Stimulated activated CD4-positive, alpha-beta T cell treated with anti-CD3 and anti-CD28 coated beads, Interleukin-2, amount 100 ng/mL, for 24 hours (primary cell): ENCODE measurements around the gene AQP5.

Source experiments
- DNase-seq, 2 donors: peaks; one replicate each; pipeline ENCODE4 v3.0.0-alpha.2; 2020

AQP5 gene

GRCh38 chr12:49966511-49967041, 4.9 kb downstream of the AQP5 start:
- DNase-seq, result no peak

- peak; percentile 98 for DNase-seq
These were observed 5.5 kb downstream of the AQP5 start for GRCh38 chr12:49967042-49967776.

GRCh38 chr12:49967777-49968250, 6.1 kb downstream of the AQP5 start:
- DNase-seq, result no peak

- no peak for DNase-seq
These were observed 6.8 kb downstream of the AQP5 start for GRCh38 chr12:49968471-49968870.

- no peak for DNase-seq
These were observed 7.4 kb downstream of the AQP5 start for GRCh38 chr12:49969027-49969426.

- no peak for DNase-seq
These were observed 8.2 kb downstream of the AQP5 start for GRCh38 chr12:49969651-49970429.

- DNase-seq, result no peak
These were observed 9.0 kb downstream of the AQP5 start for GRCh38 chr12:49970658-49971057.

GRCh38 chr12:49971141-49971540, 9.5 kb downstream of the AQP5 start:
- DNase-seq, result no peak

- DNase-seq, result no peak
These were observed 10.5 kb downstream of the AQP5 start for GRCh38 chr12:49972129-49972528.

GRCh38 chr12:49972641-49973360, 11.1 kb downstream of the AQP5 start, which contains the start of gene AQP6:
Gene AQP6 (plus strand): TSS chr12:49972947. CDS start chr12:49973174, 227 bp downstream.
- DNase-seq, result no peak

- no peak for DNase-seq
These were observed 11.7 kb downstream of the AQP5 start for GRCh38 chr12:49973361-49973830.

GRCh38 chr12:49974231-49974675, 12.6 kb downstream of the AQP5 start:
- DNase-seq, result no peak

- no peak for DNase-seq
These were observed 13.1 kb downstream of the AQP5 start for GRCh38 chr12:49974677-49975317.

GRCh38 chr12:49975318-49975761, 13.7 kb downstream of the AQP5 start:
- DNase-seq, result no peak

- DNase-seq, result no peak
These were observed 14.9 kb downstream of the AQP5 start for GRCh38 chr12:49976557-49976956.

GRCh38 chr12:49978125-49978524, 16.5 kb downstream of the AQP5 start:
- no peak for DNase-seq

GRCh38 chr12:49979016-49979586, 17.4 kb downstream of the AQP5 start:
- no peak for DNase-seq

- DNase-seq, result no peak
These were observed 18.1 kb downstream of the AQP5 start for GRCh38 chr12:49979791-49980190.

GRCh38 chr12:49980501-49981349, 19.1 kb downstream of the AQP5 start:
- DNase-seq, result no peak

- DNase-seq, result no peak
These were observed 20.8 kb downstream of the AQP5 start for GRCh38 chr12:49982246-49983087.
